GM21786 (cell line): Measurements from ENCODE around the gene CLDN19.
"Not testable (repeated sequence)": the region's sequence is repeated elsewhere in the genome, so short reads cannot be mapped to it uniquely, and the experiment has no call there.

Experiments
- ATAC-seq: cut with Tn5 transposase; IDR thresholded peaks from one replicate; pipeline ENCODE4 v1.9.1; 2021; ENCODE audit not compliant: unreplicated experiment

The CLDN19 gene

GRCh38 chr1:42761567-42761966, 21.5 kb upstream of the CLDN19 start:
- ATAC-seq = no peak

- ATAC-seq = no peak
These were observed 19.1 kb upstream of the CLDN19 start for GRCh38 chr1:42759114-42759513.

GRCh38 chr1:42758641-42759040, 18.6 kb upstream of the CLDN19 start:
- ATAC-seq = no peak

- ATAC-seq = no peak
These were observed 17.8 kb upstream of the CLDN19 start for GRCh38 chr1:42757892-42758275.

- ATAC-seq = no peak
These were observed 17.2 kb upstream of the CLDN19 start for GRCh38 chr1:42756956-42757891.

GRCh38 chr1:42753070-42753469, 13.0 kb upstream of the CLDN19 start:
- no peak for ATAC-seq

GRCh38 chr1:42752284-42752683, 12.2 kb upstream of the CLDN19 start:
- ATAC-seq = no peak

- ATAC-seq = not testable (repeated sequence)
These were observed 11.6 kb upstream of the CLDN19 start for GRCh38 chr1:42751511-42752070.

GRCh38 chr1:42750041-42750440, 10.0 kb upstream of the CLDN19 start:
- no peak for ATAC-seq

GRCh38 chr1:42748461-42749410, 8.7 kb upstream of the CLDN19 start:
- no peak for ATAC-seq

- ATAC-seq = no peak
These were observed 8.0 kb upstream of the CLDN19 start for GRCh38 chr1:42748021-42748420.

GRCh38 chr1:42747125-42747524, 7.1 kb upstream of the CLDN19 start:
- ATAC-seq = no peak

- ATAC-seq = no peak
These were observed 6.5 kb upstream of the CLDN19 start for GRCh38 chr1:42746436-42747105.

- ATAC-seq = no peak
These were observed 5.8 kb upstream of the CLDN19 start for GRCh38 chr1:42745851-42746250.

- ATAC-seq = no peak
These were observed 4.0 kb upstream of the CLDN19 start for GRCh38 chr1:42744148-42744413.

GRCh38 chr1:42743317-42744147, 3.5 kb upstream of the CLDN19 start:
- ATAC-seq = no peak

- no peak for ATAC-seq
These were observed 2.7 kb upstream of the CLDN19 start for GRCh38 chr1:42742617-42743316.

GRCh38 chr1:42742141-42742540, 2.1 kb upstream of the CLDN19 start:
- no peak for ATAC-seq

- ATAC-seq = no peak
These were observed 1.7 kb upstream of the CLDN19 start for GRCh38 chr1:42741706-42742105.
